CD4-positive, alpha-beta T cell treated with Interleukin-12 subunit alpha and Interleukin-12 subunit beta, for 1 hour (primary cell): Measurements from ENCODE around the gene AGAP6.
"Not testable (repeated sequence)": the region's sequence is repeated elsewhere in the genome, so short reads cannot be mapped to it uniquely, and the experiment has no call there.

ENCODE experiments used
- DNase-seq: peaks from one replicate; pipeline ENCODE4 v3.0.0-alpha.2; 2020

AGAP6 gene

DNA sequence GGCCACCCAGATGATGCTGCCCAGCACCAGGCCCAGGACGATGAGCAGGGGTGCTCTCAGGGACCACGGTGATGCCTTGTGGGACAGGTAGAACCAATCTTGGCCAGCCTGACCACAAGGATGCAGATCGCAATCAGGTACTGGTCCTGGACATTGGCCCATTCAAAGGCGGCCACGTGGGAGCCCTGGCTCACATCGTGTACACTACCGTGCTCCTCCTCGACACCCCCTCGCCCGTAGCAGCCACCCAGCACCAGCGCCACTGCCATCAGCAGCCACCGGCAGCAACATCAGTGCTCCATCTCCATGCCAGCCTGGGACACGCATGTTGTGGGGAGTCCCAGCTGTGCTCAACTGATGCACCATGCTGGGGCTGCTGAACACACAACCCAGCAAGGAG, 39.0 kb downstream of the AGAP6 start:
- no peak for DNase-seq

DNA sequence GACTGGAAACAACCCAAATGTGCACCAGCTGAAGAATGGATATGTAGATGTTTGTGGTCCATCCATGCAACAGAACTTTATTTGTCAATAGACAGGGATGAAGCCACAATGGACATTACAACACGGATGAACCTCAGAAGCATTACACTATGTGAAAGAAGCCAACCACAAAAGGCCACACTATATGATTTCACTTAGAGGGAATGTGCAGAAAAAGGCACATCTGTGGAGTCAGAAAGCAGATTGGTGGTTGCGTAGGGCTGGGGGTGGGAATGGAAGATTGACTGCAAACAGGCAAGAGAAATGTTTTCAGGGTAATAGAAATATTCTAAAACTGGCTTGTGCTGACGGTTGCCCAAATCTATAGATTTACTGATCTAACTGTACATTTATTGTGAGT, 45.3 kb downstream of the AGAP6 start:
- no peak for DNase-seq

DNA sequence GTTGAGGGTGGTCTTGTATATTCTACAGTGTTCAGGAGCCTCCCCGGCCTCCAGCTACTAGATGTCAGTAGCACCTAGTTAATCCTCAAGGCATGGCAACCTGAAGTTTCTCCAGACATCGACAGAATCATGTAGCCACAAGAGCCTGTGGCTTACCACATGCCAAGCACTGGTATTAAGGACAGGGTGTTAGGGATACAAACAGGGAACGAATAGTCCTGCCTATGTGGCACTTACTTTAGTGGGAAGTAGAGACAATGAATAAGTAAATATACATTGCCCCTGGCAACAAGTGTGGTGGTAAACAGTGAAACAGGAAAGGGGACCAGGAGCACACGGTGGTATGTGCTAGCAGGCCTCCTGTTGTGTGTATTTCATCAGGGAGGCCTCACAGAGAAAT, 47.1 kb downstream of the AGAP6 start:
- DNase-seq, result not testable (repeated sequence)

DNA sequence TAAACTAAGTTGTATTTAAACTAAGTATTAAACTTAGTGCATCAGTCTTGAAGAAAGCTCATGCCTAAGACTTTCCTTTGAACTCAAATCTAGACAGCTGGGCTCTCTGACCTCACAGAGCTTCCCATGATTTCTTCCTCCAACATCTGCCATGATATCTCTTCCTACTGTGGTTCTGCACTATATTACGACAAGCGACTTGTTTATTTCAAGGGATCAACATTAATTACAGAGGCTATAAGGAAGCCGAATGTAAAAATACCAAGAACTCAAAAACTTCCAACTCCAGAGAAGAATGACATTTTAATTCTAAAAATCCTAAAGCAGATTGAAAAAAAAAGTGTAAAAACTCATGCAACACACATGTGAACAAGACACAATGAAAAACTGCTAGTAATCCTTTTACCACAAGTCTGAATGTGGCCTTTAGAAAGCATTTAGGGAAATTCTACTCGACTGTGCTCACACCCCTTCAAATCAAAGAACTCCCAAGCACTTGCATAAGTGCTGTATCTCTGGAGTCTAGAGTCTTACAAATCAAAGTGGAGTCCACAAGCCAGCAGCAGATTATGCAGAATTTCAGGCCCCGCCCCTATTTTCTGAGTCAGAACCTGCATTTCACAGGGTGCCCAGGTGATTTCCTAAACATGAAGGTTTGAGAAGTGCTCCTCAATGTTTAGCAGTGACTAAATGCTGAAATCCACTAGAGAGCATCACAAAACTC, 56.9 kb downstream of the AGAP6 start:
- DNase-seq, result no peak

DNA sequence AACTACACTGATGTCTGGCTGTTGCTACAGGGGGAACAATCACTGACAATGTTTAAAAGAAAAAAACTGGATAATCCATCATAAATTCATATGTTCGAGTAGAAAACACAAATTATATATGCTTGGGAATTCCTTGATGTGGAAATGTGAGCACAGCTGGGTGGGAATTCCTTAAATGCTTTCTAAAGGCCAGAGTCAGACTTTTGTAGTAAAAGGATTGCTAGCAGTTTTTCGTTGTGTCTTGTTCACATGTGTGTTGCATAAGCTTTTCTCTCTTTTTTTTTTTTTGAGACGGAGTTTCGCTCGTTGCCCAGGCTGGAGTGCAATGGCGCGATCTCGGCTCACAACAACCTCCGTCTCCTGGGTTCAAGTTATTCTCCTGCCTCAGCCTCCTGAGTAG, 58.3 kb downstream of the AGAP6 start:
- DNase-seq, result not testable (repeated sequence)

DNA sequence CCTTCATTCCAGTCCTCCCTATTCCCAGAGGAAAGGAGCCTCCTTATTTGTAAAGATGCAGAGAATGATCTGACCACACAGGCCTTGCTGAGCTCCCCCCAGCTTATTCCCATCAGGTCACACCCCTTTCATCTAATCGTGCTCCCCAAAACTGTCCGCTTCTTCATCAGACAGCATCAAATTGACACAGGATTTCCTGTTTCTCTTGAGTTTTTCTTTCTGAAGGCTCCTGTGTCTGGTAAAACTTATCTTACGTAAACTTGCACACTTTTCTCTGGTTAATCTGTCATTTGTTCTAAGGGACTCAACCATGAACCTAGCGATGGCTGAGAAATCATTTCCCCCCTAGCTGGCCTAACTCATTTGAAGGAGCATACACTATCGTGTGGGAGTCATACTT, 59.4 kb downstream of the AGAP6 start:
- not testable (repeated sequence) for DNase-seq

DNA sequence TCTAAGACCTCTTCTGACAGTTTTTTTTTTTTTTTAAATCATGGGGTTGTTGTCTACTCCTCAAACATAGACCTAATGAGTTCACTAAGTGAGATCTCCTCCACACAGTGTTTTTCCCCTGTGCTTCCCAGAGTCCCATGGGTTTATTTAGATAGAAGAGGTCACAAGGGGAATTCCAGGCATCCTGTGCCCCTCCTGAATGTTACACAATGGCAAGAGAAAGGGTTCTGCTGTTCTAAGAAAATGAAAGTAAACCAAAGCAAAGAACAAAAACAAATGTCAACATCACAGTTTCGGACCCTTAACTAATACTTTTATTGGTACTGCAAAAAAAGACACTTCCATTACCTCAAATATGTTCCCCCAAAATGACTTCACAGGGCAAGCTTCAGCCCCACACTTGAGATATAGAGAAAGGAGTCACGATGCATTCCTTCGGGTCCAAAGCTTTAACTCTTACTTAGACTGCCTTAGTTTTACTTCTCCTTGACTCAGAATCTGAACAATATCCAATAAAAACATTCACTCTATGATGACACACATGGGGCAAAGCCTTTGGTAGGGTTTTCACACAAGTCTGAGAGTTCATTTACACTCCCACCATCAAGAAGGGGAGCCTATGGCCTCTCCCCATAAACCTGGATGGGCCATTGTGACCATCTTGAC, 63.9 kb downstream of the AGAP6 start:
- DNase-seq, result not testable (repeated sequence)

DNA sequence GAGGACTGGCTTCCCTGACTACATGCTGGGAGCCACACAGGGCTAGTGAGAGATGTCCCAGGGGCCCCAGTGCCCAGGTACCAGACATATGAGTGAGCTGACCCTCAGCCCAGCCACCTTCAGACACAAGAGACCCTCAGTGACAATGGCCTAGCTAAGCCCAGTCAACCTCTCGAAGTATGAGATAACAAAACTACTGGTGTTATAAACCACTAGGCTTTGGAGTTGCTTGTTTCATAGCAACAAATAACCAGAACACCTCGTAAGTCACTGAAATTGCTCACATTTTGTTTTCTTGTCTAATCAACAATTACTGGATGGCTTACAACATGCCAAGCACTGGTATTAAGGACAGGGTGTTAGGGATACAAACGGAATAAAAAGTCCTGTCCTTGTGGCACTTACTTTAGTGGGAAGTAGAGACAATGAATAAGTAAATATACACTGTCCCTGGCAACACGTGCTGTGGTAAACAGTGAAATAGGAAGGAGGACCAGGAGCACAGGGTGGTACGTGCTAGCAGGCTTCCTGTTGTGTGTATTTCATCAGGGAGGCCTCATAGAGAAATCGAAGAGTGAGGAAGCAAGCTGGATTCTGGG, 64.7 kb downstream of the AGAP6 start:
- DNase-seq, result not testable (repeated sequence)

DNA sequence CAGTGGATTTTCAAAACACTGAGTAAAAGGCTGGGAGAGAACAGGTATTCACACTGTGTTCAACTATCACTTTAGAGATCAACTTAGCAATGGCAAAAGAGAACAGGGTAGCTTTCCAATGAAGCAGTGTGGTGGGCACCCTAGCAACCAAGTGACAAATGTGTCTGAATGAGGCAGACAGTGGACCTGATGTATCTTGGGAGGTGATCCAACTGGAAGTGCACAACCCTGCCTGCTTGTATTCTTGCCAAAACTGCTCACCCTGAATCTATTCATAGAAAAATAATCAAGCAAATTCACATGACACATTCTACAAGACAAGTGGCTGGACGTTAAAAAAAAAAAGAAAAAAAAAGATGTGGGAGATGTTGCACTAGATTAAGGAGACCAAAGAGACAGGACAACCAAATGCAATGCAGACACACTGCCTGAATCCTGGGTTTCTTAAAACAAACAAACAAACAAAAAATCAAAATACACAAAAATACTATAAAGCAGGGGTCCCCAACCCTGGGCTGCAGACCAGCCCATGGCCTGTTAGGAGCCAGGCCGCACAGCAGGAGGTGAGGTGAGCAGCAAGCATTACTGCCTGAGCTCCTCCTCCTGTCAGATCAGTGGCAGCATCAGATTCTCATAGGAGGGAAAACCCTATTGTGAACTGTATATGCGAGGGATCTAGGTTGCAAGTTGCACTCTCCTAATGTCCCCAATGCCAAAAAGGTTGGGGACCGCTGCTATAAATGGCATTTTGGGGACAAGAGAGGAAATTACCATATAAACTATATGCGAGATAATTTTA, 67.5 kb downstream of the AGAP6 start:
- DNase-seq, result not testable (repeated sequence)

DNA sequence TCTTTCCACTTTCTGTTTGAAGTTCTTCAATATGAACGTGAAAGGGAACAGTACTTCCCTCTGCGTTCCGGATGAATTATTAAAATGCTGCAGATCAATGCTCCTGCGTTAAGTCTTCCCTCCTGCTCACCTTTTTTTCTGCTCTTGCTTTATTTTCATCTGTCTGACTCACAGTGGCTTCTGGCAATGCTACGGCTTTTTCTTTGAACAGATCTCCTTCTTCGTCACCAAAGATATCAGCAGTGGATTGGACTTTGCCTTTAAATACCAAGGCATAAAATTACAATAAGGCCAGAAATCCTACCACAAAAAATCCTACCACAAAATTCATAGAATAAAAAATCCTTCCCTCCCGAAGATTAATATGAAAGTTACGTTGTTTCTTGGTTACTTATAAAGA, 68.4 kb downstream of the AGAP6 start:
- DNase-seq, result not testable (repeated sequence)

DNA sequence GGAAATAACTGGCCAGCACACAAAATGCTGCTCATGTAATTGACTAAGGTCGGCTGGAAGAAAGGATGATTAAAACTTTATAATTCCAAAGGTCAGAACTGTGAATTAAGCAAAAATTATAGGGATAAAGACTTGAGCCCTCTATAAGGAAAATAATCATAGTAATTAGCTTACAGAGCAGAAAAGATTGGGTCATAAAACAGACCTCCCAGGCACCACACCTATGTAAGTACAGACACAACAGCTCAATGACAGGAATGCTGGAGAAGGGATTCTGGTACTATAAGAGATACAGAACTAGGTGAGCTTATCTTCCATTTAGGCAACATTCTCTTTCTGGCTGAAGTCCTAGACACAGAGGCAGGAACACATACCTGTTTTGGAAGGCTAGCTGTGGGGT, 70.5 kb downstream of the AGAP6 start:
- DNase-seq, result not testable (repeated sequence)

DNA sequence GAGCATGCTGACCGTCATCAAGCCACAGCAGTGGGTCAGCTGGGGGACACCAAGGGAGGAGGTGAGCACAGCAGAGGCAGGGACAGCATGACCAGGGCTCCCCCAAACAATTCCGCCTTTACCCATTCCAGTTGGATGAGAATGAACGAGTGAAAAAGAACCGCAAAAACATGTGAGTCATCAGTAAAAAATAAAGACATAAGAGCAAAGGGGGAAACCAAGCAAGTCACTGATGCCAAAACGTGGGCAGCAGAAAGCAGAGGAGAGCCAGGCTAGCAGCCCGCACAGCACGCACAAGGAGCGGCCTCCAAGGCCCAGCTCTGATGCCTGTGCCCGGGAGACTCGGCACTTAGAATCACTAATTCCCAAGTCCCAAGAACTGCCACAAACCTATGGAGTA, 71.7 kb downstream of the AGAP6 start:
- not testable (repeated sequence) for DNase-seq
